GM18519 (cell line): Measurements from ENCODE around the gene SNTG2.

ENCODE experiments used
- ATAC-seq: cut with Tn5 transposase; IDR thresholded peaks from one replicate; pipeline ENCODE4 v1.9.1; 2021; ENCODE audit warnings: mild to moderate bottlenecking, moderate library complexity; ENCODE audit not compliant: unreplicated experiment, low FRiP score

Gene SNTG2

DNA sequence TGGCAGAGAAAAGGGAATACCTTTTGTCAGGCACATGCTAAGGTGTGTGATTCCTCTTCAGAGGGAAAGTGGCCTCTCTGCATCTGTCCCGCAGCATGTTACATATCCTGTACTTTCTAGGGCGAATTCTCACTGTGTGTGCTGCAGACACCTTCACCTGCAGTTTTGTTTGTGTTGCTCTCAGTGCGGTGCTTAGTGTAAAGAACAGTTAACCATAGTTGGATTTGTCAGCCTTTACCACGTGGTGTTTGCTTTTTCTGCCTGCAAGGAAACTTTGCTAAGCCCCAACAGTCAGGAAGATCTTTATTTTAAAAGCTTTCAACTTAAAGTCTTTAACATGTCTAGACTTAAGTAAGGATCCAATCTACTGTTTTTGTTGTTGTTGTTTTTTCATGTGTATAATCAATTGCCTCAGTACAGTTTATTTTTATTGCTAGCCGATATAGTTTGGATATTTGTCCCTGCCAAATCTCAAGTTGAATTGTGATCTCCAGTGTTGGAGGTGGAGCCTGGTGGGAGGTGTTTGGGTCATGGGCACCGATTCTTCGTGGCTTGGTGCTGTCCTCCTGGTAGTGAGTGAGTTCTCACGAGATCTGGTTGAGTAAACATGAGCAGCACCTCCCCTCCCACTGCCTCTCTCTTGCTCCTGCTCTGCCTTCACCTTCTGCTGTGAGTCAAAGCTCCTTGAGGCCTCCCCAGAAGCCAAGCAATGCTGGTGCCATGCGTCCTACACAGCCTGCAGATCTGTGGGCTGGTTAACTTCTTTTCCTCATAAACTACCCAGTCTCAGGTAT, 90.6 kb downstream of the SNTG2 start:
- ATAC-seq = no peak

DNA sequence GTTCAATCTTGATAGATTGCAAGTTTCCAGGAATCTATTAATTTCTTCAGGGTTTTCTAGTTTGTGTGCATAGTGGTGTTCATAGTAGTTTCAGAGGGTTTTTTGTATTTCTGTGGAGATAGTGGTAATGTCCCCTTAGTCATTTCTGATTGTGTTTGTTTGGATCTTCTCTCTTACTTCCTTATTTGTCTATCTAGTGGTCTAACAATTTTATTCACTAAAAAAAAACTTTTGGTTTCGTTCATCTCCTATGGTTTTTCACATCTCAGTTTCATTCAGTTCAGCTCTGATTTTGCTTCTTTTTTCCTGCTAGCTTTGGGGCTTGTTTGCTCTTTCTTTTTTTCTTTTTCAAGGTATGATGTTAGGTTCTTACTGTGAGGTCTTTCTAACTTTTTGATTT, 94.5 kb downstream of the SNTG2 start:
- peak; percentile 93 for ATAC-seq

DNA sequence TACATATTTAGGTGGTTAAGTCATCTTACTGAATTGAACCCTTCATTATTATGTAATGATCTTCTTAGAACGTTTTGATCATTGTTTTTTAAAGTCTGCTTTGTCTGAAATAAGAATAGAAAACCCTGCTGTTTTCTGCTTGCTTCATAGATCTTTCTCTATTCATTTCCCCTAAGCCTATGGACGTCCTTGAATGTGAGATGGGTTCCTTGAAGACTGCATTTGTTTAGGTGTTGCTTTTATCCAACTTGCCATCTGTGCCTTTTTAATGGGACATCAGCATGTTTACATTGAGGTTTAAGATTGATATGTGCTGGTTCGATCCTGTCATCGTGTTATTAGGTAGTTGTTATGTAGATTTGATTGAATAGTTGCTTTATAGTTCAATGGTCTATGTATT, 95.4 kb downstream of the SNTG2 start:
- no peak for ATAC-seq

DNA sequence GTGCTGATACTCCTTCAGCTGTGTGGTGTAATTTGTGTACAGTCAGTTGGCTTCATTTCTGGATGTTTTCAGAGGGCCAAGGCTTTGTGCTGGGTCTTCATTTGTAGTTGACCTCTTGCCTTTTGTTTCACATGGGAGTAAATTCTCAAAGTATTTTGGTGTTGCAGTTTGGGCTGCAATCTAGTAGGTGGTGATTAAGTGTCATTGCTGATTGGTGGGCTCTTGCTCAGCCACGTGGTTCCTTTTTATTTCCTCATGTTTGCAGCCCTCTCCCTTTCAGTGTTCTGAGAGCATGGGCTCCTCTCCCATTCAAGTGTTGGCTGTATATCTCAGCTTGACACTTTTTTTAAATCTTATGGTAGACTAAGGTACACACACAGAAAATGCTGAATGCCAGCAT, 96.8 kb downstream of the SNTG2 start:
- ATAC-seq = no peak

DNA sequence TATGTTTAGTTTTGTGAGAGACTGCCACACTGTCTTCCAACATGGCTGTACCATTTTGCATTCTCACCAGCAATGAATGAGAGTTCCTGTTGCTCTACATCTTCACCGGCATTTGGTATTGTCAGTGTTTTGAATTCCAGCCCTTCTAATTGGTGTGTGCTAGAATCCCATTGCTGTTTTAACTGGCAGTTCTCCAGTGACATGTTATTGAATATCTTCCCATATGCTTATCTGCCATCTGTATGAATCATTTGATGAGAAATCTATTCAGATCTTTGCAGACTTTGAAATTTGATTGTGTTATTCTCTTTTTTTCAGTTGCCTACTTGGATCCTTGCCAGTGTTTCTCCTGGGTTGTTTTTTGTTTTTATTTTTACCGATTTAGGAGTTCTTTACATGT, 99.0 kb downstream of the SNTG2 start:
- no peak for ATAC-seq

DNA sequence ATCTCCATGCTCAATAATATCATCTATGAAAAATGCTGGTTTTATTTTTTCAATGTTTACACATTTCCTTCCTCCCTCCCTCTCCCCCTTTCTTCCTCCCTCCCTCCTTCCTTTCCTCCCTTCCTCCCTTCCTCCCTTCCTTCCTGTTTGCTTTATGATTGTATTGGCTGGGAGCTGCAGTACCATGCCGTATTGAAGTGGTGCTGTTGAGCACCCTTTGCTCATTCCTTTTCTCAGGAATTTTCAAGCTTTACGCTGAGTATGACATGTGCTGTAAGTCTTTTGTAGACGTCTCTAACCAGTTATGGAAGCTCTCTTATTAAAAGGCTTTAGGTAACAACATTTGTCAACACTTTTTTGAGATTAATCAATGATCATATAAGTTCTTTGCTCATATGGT, 100.4 kb downstream of the SNTG2 start:
- no peak for ATAC-seq

DNA sequence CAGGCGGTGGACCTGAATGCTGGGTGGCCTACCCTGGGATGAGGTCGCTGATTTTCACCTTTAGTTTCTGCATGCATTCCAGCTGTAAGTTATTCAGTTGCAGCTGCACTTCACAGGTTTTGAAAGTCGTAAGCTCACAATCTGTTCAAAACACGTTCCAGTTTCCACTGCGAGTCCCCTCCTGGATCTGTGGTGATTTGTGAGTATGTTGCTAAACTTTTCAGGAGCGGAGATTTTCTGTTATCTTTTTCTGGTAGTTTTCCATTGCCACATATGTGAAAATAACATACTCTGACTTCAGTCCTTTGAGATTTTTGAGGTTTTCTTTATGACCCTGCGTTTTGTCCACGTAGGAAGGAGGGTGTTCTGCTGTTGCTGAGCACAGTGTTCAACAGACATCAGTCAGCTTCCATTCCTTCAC, 102.1 kb downstream of the SNTG2 start:
- no peak for ATAC-seq

DNA sequence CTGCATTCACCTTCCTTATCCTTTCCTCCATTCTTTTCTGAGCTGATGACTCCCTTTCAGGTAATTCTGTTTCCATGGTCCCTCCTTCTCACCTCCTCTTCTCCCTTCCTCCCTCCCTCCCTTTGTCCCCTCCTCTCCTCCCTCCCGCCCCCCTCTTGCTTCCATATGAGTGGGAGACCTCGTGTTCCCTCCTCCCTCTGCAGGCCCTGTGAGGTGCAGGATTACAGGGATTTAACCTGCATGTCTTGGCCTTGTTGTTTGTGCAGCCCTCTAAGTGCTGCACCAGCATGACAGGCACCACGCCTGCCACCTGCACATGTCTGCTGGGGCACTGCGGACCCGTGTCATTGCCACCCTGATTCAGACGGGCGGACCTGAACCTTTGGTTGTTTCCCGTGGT, 103.1 kb downstream of the SNTG2 start:
- no peak for ATAC-seq

DNA sequence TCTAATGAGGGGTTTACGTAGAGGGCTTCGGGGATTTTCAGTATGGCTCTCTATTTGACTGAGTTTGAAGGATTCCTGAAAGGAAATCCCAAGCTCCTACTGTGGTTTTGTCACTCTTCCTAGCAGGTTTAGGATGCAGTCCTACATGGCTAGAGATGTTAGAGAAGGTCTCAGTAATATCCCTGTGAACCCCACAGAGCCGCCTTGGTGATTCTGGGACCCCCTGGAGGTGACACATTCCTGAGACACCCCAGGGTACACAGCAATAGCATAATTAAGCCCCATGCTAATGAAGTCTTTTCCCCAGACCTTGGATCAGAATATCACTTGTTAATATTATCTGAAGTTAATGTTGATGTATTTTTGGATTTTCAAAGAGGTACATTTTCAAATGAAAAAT, 103.8 kb downstream of the SNTG2 start:
- no peak for ATAC-seq

DNA sequence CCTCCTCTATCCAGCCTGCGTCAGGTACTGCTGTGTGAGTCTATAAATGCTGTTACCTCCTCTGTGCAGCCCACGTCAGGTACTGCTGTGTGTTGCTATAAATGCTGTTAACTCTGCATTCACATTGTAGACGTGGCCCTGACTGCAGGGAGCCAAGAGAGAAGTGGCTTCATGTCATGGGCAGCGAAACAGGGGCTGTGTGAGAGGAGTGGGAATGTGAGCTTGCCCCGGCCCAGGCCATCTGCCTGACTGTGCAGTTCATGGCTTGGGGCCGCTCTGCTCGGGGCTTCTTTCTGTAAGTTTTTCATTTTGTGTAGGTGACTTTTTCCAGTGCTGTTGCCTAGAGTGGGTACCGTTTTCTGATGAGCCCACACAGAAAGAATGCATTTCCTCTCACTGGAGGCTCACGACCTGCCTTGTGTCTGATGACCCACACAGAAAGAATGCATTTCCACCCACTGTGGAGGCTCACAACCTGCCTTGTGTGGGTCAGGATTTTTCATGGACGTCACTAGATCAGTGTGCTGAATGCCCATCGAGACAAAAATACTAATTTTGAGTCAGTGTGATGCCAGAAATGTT, 104.5 kb downstream of the SNTG2 start:
- no peak for ATAC-seq

DNA sequence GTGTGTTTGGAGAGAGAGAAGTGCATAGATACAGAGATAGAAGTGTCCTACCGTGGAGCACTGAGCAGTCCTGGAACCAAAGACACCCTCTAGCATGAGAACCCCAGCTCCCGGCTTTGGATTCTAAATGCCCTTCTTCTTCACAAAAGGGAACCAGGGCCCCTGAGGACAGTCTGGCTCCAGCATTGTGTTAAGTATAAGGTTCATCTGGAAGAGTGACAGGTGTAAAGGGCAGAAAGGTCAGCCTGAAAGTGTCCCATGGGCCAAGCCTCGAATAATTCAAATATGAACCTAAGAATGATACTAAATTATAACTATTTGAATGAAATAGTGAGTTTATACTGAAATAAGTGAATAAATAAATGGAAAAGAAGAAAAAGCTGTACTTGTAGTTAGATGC, 109.7 kb downstream of the SNTG2 start:
- ATAC-seq = no peak

DNA sequence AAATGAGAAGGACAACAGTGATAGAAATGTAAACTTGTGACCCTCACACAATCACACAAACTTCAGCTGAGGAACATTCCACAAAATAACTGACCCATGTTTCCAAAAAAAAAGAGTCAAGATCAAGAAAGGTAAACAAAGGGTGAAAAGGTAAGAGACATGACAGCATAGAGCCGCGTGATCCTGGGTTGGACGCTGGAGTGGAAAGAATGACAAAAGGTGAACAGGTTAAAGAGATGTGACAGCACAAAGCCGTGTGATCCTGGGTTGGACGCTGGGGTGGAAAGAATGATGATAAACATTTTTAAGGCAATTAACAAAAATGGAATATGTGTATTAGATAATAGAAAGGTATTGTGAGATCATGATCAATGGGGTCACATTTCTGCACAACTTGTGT, 110.3 kb downstream of the SNTG2 start:
- ATAC-seq = no peak

DNA sequence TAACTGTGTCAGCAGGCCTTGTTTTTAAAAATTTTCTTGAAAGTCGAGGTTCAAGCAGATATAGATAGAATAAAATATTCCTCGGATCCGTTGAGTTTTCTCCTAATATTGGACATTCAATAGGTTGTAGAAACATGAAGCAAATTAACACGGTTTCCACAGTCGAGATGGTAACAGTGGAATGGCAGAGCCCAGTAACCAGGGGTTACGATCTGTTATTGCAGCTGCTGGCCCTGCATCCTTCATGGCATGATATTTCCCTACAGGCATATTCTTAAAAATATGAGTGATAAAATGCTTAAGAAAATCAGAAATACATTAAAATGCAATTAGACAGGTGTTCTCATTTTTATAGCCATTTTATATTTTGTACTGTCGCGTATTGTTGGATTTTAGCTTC, 117.6 kb downstream of the SNTG2 start:
- ATAC-seq = no peak

DNA sequence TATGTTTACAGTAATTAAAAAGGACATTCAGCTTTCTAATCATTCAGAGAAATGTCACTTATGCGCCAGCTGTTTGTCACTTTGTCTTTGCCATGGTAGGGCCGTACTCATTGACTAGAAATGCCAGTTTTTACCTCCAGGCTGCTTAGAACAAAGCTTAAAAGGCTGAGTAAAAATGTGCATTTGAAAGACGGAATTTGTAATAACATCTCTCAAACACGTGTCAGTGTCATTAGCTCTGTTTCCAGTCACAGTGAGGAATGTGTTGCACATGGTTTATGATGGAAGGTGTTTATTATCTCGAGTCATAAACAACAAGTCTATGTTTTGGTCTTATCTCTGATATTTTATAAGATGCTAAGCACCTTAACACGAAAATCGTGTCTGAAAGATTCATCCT, 118.2 kb downstream of the SNTG2 start:
- no peak for ATAC-seq

DNA sequence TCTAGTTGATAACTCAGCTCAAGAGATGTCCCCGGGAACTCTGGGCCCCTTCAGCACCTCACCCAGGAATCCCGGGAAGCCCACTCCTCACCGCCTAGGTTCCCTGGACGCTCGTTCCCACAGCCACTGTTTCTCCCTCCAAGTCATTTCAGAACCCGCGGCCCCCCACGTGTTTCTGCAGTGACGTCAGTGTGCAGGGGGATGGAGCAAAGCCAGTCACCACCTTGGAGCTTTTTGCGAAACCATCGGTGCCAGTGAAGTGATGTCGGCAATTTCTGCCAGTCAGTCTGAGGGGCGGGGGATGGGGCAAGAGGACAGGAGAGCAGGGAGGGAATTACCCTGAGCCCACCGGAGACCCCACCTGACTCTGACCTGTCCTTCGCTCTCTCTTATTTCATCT, 119.2 kb downstream of the SNTG2 start:
- ATAC-seq = no peak

DNA sequence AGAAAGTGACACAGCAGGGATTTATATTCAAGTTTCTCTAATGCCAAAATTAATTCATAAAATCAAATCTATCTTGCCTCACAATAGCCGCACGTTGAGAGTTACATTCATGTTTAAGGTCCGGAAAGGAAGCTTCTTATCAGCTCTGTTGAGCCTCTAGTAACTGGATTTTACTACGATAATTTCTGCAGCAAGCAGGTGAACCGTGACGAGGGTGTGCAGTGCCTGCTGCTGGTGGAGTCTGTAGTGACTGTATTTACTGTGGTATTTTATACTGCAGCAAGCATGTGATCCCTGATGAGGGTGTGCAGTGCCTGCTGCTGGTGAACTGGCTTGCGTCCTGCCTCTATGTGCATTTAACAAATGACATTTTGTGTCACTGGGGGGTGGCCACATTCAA, 120.0 kb downstream of the SNTG2 start:
- no peak for ATAC-seq

DNA sequence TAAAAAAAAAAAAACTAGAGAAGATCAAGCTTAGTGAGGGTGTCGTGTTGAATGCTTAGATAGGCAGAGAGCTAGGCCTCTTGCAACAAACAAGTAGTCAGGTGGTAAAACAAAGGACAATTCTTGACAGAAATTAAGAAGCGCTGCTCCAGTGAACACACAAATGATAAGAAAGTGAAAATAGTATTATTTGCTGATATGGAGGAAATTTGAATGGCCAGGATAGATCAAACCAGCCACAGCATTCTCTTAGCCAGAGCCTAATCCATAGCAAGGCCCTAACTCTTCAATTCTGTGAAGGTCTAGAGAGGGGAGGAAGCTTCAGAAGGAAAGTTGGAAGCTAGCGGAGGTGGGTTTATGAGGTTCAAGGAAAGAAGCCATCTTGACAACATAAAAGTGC, 121.0 kb downstream of the SNTG2 start:
- no peak for ATAC-seq

DNA sequence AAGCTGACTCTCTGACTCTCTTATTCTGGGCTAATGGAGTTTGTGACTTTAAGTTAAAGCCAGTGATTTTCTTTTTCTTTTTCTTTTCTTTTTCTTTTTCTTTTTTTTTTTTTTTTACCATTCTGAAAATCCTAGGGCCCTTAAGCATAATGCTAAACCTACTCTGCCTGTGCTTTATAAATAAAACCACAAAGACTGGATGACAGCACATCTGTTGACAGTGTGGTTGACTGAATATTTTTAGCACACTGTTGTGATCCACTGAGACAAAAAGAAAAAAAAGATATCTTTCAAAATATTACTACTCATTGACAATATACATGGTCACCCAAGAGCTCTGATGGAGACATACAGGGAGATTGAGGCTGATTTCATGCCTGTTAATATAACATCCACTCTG, 121.6 kb downstream of the SNTG2 start:
- no peak for ATAC-seq

DNA sequence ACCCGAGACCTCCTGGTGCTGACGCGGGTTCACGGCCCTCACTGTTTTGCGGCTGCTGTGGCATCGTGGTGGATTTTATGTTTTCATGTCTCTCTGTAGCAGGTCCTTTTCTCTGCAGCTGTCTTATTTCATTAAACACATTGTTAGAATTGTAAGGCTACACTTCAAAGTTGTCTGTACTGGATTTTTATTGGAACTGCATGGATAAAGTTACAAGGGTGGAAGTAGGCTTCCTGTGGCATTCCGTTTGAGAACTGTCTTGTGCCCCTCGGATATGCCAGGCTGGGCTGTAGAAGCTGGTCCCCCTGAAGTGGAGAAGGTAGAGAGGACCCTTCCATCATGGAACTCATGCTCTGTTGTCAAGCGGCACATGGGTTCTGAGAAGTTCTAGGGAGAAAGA, 127.3 kb downstream of the SNTG2 start:
- no peak for ATAC-seq

DNA sequence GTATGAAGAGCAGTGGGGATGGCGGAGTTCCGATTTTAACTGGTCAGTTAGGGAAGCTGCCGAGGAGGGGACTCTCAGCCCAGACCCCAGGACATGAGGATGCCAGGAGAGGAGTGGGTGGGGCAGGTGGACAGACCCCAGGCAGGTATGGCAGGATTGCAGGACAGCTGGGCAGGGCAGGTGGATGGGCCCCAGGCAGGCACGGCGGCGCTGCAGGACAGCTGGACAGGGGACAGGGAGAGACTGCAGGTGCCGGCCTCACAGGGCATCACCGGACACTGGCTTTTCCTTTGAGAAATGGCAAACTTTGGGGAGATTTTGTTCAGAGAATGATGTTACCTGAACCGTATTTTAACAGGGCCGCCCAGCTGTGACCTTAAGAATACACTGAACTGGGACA, 127.7 kb downstream of the SNTG2 start:
- no peak for ATAC-seq

DNA sequence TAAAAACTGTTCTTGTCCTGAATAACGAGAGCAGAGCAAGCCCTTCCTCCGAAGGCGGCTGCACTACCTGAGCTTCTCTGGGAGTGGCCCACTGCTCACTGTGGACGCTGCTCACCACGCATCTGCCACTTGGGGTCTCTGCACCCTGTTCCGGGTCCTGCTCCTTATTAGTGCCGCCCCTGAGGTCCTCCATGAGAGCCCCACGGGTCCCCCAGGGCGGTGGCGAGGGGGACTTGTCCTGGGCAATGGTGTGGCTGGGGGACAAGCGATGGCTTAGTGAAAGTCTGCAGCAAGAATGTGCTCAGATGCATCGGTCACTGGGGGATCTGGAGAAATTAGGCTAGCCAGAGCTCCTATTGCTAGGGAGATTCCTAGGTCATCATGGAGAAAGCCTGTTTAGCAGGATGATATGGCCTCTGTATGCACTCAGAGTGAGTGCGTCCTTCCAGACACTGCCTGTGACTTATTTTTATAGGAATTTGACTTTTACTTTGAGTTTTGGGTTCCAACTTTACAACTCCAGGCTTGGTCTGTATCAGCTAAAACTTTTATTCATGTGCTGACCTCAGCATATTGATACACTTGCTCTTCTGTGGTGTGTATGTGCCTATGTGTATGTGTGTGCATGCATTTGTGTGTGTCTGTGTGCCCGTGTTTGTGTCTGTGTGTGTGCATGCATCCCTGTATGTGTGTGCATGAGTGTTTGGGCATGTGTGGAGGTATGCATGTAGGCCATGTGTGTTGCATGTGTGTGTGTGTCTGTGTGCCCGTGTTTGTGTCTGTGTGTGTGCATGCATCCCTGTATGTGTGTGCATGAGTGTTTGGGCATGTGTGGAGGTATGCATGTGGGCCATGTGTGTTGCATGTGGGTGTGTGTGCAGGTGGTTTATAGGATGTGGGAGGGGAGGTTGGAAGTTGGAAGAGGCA, 129.5 kb downstream of the SNTG2 start:
- no peak for ATAC-seq
